Activated gamma-delta T cell (primary cell): ENCODE measurements around the gene DKC1.
"Not testable (repeated sequence)": the region's sequence is repeated elsewhere in the genome, so short reads cannot be mapped to it uniquely, and the experiment has no call there.

Source experiments
- DNase-seq: peaks from one replicate; lab custom pipeline; 2025; lab: John Stamatoyannopoulos, UW

DKC1 gene

GRCh38 chrX:154818916-154819770 lies 56.5 kb downstream of the DKC1 start:
- DNase-seq = no peak

DNA sequence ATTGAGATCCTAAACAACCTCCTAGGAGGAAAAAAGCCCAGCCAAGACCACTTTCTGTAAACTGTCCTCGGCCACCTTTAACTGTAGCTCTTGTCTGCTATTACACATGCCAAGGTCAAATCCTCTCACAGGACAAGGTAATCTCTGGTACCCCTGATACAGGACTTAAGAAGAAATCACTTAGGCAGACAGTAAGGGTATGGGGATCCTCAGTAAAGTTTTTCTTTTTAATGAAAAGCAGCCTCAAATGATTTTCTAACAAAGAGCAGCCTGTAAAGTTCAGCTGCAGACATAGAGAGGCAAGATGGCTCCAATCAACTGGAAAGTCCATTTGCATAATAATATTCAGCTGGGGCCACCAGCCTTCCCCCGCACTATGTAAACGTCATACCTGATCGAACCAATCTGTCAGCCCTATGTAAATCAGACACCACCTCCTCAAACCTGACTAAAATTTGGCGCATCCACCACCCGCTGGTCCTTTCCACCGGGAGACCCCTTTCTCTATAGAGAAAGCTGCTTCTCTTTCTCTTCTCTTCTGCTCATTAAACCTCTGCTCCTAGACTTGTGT lies 57.2 kb downstream of the DKC1 start:
- no peak for DNase-seq

DNA sequence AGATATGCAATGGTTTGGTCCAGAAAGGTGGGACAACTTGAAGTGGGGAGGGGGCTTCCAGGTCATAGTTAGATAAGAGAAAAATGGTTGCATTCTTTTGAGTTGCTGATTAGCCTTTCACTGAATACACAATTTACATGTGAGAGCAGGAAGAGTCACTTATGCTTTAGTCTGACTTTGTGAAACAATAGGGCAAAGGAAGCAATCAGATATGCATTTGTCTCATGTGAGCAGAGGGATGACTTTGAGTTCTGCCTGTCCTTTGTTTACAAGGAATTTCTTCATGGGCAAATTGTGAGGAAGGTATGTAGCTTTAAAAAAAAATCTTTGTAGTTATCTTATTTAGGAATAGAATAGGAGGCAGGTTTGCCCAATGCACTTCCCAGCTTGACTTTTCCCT lies 58.9 kb downstream of the DKC1 start:
- no peak for DNase-seq

GRCh38 chrX:154822029-154822428 lies 59.4 kb downstream of the DKC1 start:
- no peak for DNase-seq

DNA sequence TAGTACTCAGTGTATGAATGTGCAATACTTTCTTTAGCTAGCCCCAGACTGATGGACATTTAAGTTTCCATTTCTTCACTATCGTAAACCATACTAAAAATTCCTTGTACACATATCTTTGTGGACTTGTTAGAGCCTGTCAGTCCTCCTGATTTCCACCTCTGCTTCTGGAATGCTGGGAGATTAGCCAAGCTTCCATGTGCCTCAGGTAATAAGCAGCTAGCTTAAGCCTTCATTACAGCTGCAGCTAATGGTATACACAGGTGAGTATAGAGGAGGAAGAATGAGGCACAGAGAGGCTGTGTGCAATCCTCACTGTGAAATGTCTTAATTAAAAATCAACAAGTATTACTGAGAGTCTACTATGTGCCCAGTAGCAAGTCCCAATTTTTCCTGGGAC lies 62.0 kb downstream of the DKC1 start:
- no peak for DNase-seq

DNA sequence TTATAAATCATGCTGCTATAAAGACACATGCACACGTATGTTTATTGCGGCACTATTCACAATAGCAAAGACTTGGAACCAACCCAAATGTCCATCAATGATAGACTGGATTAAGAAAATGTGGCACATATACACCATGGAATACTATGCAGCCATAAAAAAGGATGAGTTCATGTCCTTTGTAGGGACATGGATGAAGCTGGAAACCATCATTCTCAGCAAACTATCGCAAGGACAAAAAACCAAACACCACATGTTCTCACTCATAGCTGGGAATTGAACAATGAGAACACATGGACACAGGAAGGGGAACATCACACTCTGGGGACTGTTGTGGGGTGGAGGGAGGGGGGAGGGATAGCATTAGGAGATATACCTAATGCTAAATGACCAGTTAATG lies 62.9 kb downstream of the DKC1 start:
- not testable (repeated sequence) for DNase-seq
